ENCODE data around the gene HSPA12A. TPM values are rescaled to one million over a fixed set of nuclear protein-coding genes. Genes with fewer than 3 reads are reported as not detected.
A peak's percentile ranks its signal among the peaks of the same experiment; 100 is the strongest.

The HSPA12A gene, protein sequence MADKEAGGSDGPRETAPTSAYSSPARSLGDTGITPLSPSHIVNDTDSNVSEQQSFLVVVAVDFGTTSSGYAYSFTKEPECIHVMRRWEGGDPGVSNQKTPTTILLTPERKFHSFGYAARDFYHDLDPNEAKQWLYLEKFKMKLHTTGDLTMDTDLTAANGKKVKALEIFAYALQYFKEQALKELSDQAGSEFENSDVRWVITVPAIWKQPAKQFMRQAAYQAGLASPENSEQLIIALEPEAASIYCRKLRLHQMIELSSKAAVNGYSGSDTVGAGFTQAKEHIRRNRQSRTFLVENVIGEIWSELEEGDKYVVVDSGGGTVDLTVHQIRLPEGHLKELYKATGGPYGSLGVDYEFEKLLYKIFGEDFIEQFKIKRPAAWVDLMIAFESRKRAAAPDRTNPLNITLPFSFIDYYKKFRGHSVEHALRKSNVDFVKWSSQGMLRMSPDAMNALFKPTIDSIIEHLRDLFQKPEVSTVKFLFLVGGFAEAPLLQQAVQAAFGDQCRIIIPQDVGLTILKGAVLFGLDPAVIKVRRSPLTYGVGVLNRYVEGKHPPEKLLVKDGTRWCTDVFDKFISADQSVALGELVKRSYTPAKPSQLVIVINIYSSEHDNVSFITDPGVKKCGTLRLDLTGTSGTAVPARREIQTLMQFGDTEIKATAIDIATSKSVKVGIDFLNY
- total RNA-seq: under 1 TPM; 0.26 to 0.89 (median 0.53) TPM
- 0.64 TPM for total RNA-seq (2013)
- total RNA-seq: 0.14 to 1.6 (median 0.56) reads per million in 29 experiments

DNA sequence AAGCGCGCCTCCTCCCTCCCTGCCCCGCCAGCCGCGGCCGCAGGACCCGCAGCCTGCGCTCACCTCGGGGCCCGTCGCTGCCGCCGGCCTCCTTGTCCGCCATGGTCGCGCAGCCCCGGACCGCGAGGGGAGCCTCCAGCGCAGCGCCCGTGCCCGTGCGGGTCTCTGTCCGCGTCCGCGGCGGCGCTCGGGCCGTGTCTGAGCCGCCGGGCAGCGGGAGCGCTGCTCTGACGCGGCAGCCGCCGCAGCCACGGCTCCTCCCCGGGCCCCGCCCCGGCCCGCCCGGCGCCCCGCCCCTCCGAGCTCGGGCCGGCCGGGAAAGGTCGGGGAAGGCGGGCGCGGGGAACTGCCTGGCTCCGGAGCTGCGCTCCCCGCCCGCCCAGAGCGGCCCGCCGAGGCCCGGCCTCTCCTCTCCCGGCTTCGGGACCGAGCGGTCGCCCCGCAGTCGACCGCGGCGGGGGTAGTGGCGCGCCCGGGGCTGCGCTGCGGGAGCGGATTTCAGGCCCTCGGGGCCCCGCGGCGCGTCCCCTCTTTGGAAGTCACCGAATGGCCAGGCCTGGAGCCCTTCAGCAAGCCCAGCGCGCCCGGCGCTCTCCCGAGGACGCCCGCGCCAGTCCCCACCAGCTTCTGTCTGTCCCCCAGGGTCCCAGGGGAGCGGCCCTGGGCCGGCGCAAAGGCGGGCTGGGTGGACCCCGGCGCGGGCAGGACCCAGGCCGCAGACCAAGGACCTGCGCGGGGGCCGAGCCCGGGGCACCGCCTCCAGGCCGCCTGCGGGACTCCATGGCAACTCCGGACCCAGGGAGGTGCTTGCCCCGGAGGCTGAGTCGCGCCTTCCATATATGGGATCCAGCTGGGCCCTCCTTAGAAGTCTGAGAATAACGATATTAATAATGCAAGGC, at the start of gene HSPA12A:
Gene HSPA12A, minus strand, starts transcription at position 200 of the 899 bp plus-strand sequence. Its CDS starts 97 bp downstream, at position 103.
- WGBS (ENCODE audit: insufficient coverage): 1% methylated on average over 108 of the region's 114 CpGs
- CTCF ChIA-PET: interaction anchor here in 1 of 2 donors (0.7 kb wide), 1 partner anchor 46 kb away, joined by 3 read pairs; no protein-coding TSS in a partner anchor
- Histone ChIP-seq H3K4me3 (ENCODE audit: control insufficient read depth in 1 of 2, extremely low read depth in 1 of 2, low read length in 1 of 2) (peak within 1 kb of the TSS in 1 of 2 donors; percentile 40), H3K27ac (ENCODE audit: low read length) (no peak within 1 kb of the TSS), H3K4me1 (ENCODE audit: control insufficient read depth in 1 of 2, extremely low read depth in 1 of 2, insufficient read depth in 2 of 2, low read length in 2 of 2) (peaks cover 0 to 16% of the 10 kb centered on the region in 2 experiments), H3K27me3 (replicated peaks in 1 of 2; ENCODE audit: control insufficient read depth in 2 of 2, extremely low read depth in 1 of 2, insufficient read depth in 2 of 2, low read length in 1 of 2) (peaks cover 15 to 71% of the 10 kb centered on the region in 2 experiments), H3K36me3 (ENCODE audit: control insufficient read depth in 2 of 2, extremely low read depth in 1 of 2, insufficient read depth in 1 of 2, low read length in 1 of 2) (no peaks in the 10 kb centered on the region), H3K9me3 (peaks cover 2% of the 10 kb centered on the region)
- Mint-ChIP-seq H3K9me3 (no peaks in the 10 kb centered on the region), H3K27me3 (peaks cover 58 to 72% of the 10 kb centered on the region in 2 donors), H3K4me3 (peak within 1 kb of the TSS; percentile 57 to 75 (median 59)), H3K27ac (no peak within 1 kb of the TSS), H3K4me1 (peaks cover 4 to 13% (median 7%) of the 10 kb centered on the region in 3 donors), H3K36me3 (no peaks in the 10 kb centered on the region)
- ATAC-seq (replicated peaks in 1 of 4) (peak; percentile 78 to 90 (median 82)), DNase-seq (peak in 18 of 35 experiments; percentile 5 to 56 (median 22))
- POLR2A ChIA-PET: interaction anchor here in 1 of 2 donors (0.6 kb wide), 1 partner anchor 20 kb away, joined by 3 read pairs; no protein-coding TSS in a partner anchor

DNA sequence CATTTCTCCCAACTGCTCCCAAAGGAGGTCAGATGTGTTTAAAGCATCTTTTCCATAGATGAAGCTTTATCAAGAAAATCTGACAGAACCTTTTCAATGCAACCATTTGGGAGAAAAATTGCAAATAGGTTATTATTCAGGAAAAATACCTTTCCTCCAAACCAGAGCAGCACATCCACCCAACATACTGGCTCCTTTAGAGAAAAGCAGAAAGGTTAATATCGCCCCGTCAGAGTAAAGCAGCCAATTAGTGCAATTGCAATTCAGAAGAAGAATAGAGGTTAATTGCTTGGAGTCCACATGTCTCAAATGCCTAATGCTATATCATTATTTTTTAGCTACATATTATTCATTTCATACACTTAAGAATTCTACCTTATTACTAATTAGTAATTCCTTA, 48.9 kb upstream of the HSPA12A start:
- Histone ChIP-seq H3K9me3 (no peaks in the 10 kb centered on the region), H3K4me1 (ENCODE audit: control insufficient read depth in 1 of 2, extremely low read depth in 1 of 2, insufficient read depth in 2 of 2, low read length in 2 of 2) (peaks cover 0 to 8% of the 10 kb centered on the region in 2 experiments), H3K36me3 (ENCODE audit: control insufficient read depth in 2 of 2, extremely low read depth in 1 of 2, insufficient read depth in 1 of 2, low read length in 1 of 2) (no peaks in the 10 kb centered on the region), H3K27ac (ENCODE audit: low read length) (no peak overlapping the region), H3K4me3 (ENCODE audit: control insufficient read depth in 1 of 2, extremely low read depth in 1 of 2, low read length in 1 of 2) (no peak overlapping the region), H3K27me3 (replicated peaks in 1 of 2; ENCODE audit: control insufficient read depth in 2 of 2, extremely low read depth in 1 of 2, insufficient read depth in 2 of 2, low read length in 1 of 2) (peaks cover 0 to 29% of the 10 kb centered on the region in 2 experiments)
- POLR2A ChIA-PET: interaction anchor here in 1 of 2 donors (0.6 kb wide), 1 partner anchor 79 kb away, joined by 4 read pairs; no protein-coding TSS in a partner anchor
- H3K27ac Mint-ChIP-seq: no peak overlapping the region
- DNase-seq (no peak), ATAC-seq (replicated peaks in 1 of 4) (no peak)
- no peaks in the 10 kb centered on the region for H3K9me3 Mint-ChIP-seq
- peaks cover 14 to 15% (median 15%) of the 10 kb centered on the region in 3 donors for H3K4me1 Mint-ChIP-seq
- CTCF ChIA-PET: interaction anchor here (1.0 to 2.9 kb wide), 3 partner anchors 109 to 384 kb away, joined by 3 to 14 read pairs (median 7); no protein-coding TSS in a partner anchor
- H3K4me3 Mint-ChIP-seq: no peak overlapping the region
- H3K36me3 Mint-ChIP-seq: no peaks in the 10 kb centered on the region
- no CpG with 5 or more reads among the region's 2 CpGs for WGBS (ENCODE audit: insufficient coverage)
- peaks cover 20 to 27% of the 10 kb centered on the region in 2 donors for H3K27me3 Mint-ChIP-seq

- Mint-ChIP-seq H3K36me3 (no peaks in the 10 kb centered on the region), H3K27me3 (peaks cover 21 to 22% of the 10 kb centered on the region in 2 donors), H3K4me1 (peaks cover 14 to 15% (median 15%) of the 10 kb centered on the region in 3 donors), H3K9me3 (no peaks in the 10 kb centered on the region), H3K4me3 (peak overlapping the region; percentile 21 to 56 (median 52)), H3K27ac (peak overlapping the region in 1 of 2 donors; percentile 16)
- H3K9me3 ChIP-seq: no peaks in the 10 kb centered on the region
- POLR2A ChIA-PET: interaction anchor here (0.6 to 0.7 kb wide), 3 partner anchors 72 to 1827 kb away, joined by 3 to 4 read pairs (median 4); no protein-coding TSS in a partner anchor
- WGBS (ENCODE audit: insufficient coverage): 4% methylated on average over 9 of the region's 29 CpGs
- CTCF ChIA-PET: interaction anchor here (0.5 to 3.3 kb wide), 25 partner anchors 9 to 1804 kb away, joined by 3 to 33 read pairs (median 4); no protein-coding TSS in a partner anchor
- peaks cover 0 to 37% of the 10 kb centered on the region in 2 experiments for H3K27me3 ChIP-seq (replicated peaks in 1 of 2; ENCODE audit: control insufficient read depth in 2 of 2, extremely low read depth in 1 of 2, insufficient read depth in 2 of 2, low read length in 1 of 2)
- H3K4me1 ChIP-seq (ENCODE audit: control insufficient read depth in 1 of 2, extremely low read depth in 1 of 2, insufficient read depth in 2 of 2, low read length in 2 of 2): peaks cover 0 to 8% of the 10 kb centered on the region in 2 experiments
- no peaks in the 10 kb centered on the region for H3K36me3 ChIP-seq (ENCODE audit: control insufficient read depth in 2 of 2, extremely low read depth in 1 of 2, insufficient read depth in 1 of 2, low read length in 1 of 2)
- H3K27ac ChIP-seq (ENCODE audit: low read length): no peak overlapping the region
- DNase-seq (peak; percentile 60 to 83 (median 73)), ATAC-seq (replicated peaks in 1 of 4) (peak; percentile 86 to 96 (median 88))
- H3K4me3 ChIP-seq (ENCODE audit: control insufficient read depth in 1 of 2, extremely low read depth in 1 of 2, low read length in 1 of 2): peak overlapping the region; percentile 6 to 55
These were observed 45.7 kb upstream of the HSPA12A start for GRCh38 chr10:116787893-116788665.

GRCh38 chr10:116787053-116787659, 44.8 kb upstream of the HSPA12A start:
- Mint-ChIP-seq H3K4me3 (peak overlapping the region; percentile 21 to 56 (median 52)), H3K4me1 (peaks cover 14 to 15% (median 15%) of the 10 kb centered on the region in 3 donors), H3K36me3 (no peaks in the 10 kb centered on the region), H3K9me3 (no peaks in the 10 kb centered on the region), H3K27me3 (peaks cover 15 to 22% of the 10 kb centered on the region in 2 donors), H3K27ac (no peak overlapping the region)
- Histone ChIP-seq H3K9me3 (no peaks in the 10 kb centered on the region), H3K4me1 (ENCODE audit: control insufficient read depth in 1 of 2, extremely low read depth in 1 of 2, insufficient read depth in 2 of 2, low read length in 2 of 2) (peaks cover 0 to 8% of the 10 kb centered on the region in 2 experiments), H3K27me3 (replicated peaks in 1 of 2; ENCODE audit: control insufficient read depth in 2 of 2, extremely low read depth in 1 of 2, insufficient read depth in 2 of 2, low read length in 1 of 2) (peaks cover under 1 to 36% of the 10 kb centered on the region in 2 experiments), H3K36me3 (ENCODE audit: control insufficient read depth in 2 of 2, extremely low read depth in 1 of 2, insufficient read depth in 1 of 2, low read length in 1 of 2) (no peaks in the 10 kb centered on the region), H3K27ac (ENCODE audit: low read length) (no peak overlapping the region), H3K4me3 (ENCODE audit: control insufficient read depth in 1 of 2, extremely low read depth in 1 of 2, low read length in 1 of 2) (no peak overlapping the region)
- CTCF ChIA-PET: interaction anchor here (0.6 to 3.3 kb wide), 13 partner anchors 8 to 1484 kb away, joined by 3 to 33 read pairs (median 4); no protein-coding TSS in a partner anchor
- WGBS (ENCODE audit: insufficient coverage): 78% methylated on average over 1 of the region's 8 CpGs
- POLR2A ChIA-PET: no interaction called here
- ATAC-seq (replicated peaks in 1 of 4) (peak in 1 of 4 experiments; percentile 44), DNase-seq (peak in 1 of 35 experiments; percentile 7)

DNA sequence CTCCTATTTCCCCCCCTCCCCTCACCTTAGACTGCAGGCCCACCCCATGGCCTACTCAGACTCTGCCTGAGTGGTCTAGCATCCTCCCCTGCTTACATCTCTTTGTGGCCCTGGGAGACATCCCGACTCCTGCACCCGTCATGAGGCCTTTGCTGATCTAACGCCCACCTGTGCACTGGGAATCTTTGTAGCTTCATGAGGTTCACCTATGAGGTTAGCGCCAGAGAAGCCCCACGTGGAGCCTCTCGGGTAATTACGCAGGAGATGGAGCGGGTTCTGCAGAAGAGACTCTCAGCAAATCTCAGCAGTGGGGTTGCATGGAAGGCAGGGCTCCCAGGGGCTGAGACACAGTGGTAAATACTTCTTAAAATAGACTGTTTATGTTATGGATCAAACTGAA, 43.5 kb upstream of the HSPA12A start:
- DNase-seq (no peak), ATAC-seq (replicated peaks in 1 of 4) (no peak)
- POLR2A ChIA-PET: no interaction called here
- 95% methylated on average over 8 of the region's 8 CpGs for WGBS (ENCODE audit: insufficient coverage)
- Histone ChIP-seq H3K27ac (ENCODE audit: low read length) (no peak overlapping the region), H3K36me3 (ENCODE audit: control insufficient read depth in 2 of 2, extremely low read depth in 1 of 2, insufficient read depth in 1 of 2, low read length in 1 of 2) (no peaks in the 10 kb centered on the region), H3K4me1 (ENCODE audit: control insufficient read depth in 1 of 2, extremely low read depth in 1 of 2, insufficient read depth in 2 of 2, low read length in 2 of 2) (peaks cover 0 to 8% of the 10 kb centered on the region in 2 experiments), H3K27me3 (replicated peaks in 1 of 2; ENCODE audit: control insufficient read depth in 2 of 2, extremely low read depth in 1 of 2, insufficient read depth in 2 of 2, low read length in 1 of 2) (peaks cover 3 to 33% of the 10 kb centered on the region in 2 experiments), H3K4me3 (ENCODE audit: control insufficient read depth in 1 of 2, extremely low read depth in 1 of 2, low read length in 1 of 2) (no peak overlapping the region), H3K9me3 (no peaks in the 10 kb centered on the region)
- H3K27ac Mint-ChIP-seq: no peak overlapping the region
- H3K36me3 Mint-ChIP-seq: no peaks in the 10 kb centered on the region
- H3K4me1 Mint-ChIP-seq: peaks cover 14 to 15% (median 15%) of the 10 kb centered on the region in 3 donors
- H3K27me3 Mint-ChIP-seq: peaks cover 12 to 17% of the 10 kb centered on the region in 2 donors
- no peaks in the 10 kb centered on the region for H3K9me3 Mint-ChIP-seq
- CTCF ChIA-PET: interaction anchor here (0.6 to 0.7 kb wide), 2 partner anchors 9 to 176 kb away, joined by 3 read pairs; no protein-coding TSS in a partner anchor
- H3K4me3 Mint-ChIP-seq: no peak overlapping the region
